GM21526 (cell line): ENCODE results near the gene ABLIM1.

Source experiments
- ATAC-seq: cut with Tn5 transposase; IDR thresholded peaks from one replicate; pipeline ENCODE4 v1.9.1; 2021; ENCODE audit warnings: moderate library complexity; ENCODE audit not compliant: unreplicated experiment, low FRiP score

Gene ABLIM1

GRCh38 chr10:114525368-114525949 is 132.6 kb downstream of the ABLIM1 start:
- ATAC-seq, result no peak

- no peak for ATAC-seq
Measured at GRCh38 chr10:114523876-114524275, 134.2 kb downstream of the ABLIM1 start.

DNA sequence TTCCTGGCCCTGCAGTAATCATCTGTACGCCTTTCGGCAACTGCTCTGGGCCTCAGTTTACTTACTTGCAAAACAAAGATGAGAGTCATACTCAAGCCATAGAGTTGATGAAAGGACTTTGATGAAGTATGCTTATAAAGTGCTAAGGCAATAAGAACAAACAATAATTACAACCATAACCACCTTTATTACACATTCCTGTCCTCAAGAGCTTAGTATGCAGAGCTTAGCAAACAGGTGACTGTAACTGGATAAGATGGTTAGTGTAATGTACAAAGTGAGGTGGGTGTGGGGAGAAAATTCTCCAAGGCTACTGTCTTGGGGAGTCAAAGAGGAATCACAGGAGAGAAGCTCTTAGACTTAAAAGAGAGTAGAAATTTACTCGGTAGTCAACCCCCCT is 136.8 kb downstream of the ABLIM1 start:
- no peak for ATAC-seq

GRCh38 chr10:114520453-114520852 is 137.6 kb downstream of the ABLIM1 start:
- ATAC-seq, result no peak

- ATAC-seq, result no peak
Measured at GRCh38 chr10:114519756-114520293, 138.2 kb downstream of the ABLIM1 start.

- ATAC-seq, result no peak
Measured at GRCh38 chr10:114519306-114519669, 138.8 kb downstream of the ABLIM1 start.

- ATAC-seq, result no peak
Measured at GRCh38 chr10:114518401-114519305, 139.4 kb downstream of the ABLIM1 start.

DNA sequence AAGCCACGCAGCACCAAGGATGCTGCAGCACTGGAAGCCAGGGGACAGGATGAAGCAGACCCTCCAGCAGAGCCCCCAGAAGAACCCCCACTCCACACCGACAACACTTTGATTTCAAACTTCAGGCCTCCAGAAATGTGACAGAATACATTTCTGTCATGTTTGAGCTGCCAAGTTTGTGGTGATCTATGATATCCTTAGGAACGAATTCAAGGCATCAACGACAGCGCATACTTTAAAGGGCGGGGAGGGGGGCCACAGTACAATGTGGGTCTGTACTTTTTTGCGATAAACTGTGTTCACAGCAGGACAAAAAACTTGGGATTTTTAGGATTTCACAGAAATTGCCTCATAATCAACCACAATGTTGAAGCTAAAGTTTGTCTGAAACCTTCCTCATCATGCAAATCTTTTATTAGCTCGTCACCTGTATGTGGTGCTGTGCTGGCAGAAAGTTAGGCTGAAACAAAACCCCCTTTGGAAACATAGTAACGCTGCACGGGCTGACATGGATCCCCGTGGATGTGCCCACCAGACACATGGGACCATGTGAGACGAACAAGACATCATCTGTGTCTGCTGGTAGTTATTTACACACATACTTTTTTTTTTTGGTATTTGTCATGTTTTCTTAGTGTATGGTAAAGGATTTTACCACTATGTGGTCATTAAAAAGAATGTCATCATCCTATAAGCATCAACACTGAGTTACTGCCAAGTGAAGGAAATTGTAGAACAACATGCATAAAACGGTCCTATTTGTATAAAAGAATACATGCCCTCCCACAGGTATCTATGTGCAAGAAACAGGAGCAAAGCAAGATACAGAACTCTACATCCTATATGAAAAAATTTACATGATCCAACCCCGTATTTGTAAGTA is 140.5 kb downstream of the ABLIM1 start:
- no peak for ATAC-seq

DNA sequence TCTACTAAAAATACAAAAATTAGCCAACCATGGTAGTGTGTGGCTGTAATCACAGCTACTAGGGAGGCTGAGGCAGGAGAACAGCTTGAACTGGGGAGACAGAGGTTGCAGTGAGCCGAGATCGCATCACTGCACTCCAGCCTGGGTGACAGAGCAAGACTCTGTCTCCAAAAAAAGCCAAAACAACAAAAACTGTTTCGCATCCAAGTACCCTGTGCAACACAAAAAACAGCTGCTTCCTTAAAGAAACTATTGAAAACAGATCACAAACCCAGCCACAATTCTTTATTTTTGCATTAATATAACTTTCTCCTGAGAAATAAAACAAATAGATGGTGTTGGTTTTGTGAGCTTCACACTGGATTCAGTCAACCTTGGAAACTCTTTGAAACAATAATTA is 141.7 kb downstream of the ABLIM1 start:
- no peak for ATAC-seq

- ATAC-seq, result no peak
Measured at GRCh38 chr10:114515298-114515914, 142.7 kb downstream of the ABLIM1 start.

DNA sequence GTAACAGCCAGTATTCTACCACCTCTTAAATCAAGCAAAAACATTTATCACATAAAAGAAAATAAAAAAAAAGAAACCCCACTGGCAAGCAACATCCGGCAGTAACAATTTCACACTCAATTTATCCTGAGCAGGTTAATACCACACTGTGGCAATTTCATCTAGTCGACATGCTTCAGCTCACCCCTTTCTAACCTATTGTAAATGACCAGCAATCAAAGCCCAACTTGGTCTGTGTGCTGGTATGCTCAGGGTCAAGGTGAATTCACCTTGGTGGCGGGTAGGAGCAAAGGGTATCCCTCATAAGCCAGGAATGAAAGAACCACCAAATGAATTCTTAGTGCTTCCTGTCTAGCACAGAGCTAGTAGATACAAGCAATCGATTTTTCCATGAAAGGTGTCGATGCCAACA is 144.7 kb downstream of the ABLIM1 start:
- no peak for ATAC-seq

DNA sequence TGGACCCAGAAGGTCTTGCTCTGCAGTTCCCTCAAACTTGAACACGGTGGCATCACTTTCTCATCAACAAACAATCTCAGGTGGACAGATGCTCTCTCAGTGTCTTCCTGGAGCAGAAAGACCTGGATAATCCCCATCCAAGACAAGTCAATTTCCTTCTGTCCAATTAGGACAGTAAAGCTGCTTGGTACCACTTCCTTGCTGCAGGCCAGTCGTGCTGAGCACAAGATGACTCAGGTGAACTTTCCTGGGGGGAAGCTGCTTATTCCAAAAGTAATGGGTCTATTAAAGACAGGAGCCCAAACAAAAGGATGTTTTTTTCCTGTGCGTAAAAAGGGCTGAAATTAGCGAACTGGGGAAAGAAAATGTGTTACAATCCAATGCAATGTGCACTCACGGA is 146.2 kb downstream of the ABLIM1 start:
- no peak for ATAC-seq

DNA sequence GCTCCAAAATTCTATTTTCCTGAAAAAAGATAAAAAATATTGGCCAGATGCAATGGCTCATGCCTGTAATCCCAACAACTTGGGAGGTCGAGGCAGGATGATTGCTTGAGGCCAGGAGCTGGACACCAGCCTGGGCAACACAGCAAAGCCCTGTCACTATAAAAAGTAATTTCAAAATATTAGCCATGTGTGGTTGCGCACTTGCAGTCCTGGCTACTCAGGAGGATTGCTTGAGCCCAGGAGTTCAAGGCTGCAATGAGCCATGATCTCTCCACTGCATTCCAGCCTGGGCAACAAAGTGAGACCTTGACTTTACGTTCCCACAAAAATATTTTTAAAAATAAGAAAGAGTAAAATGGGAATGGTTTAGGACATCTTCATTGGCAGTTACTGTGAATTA is 149.7 kb downstream of the ABLIM1 start:
- ATAC-seq, result no peak

GRCh38 chr10:114507449-114507848 is 150.6 kb downstream of the ABLIM1 start:
- ATAC-seq, result no peak

GRCh38 chr10:114506871-114507385 is 151.1 kb downstream of the ABLIM1 start:
- ATAC-seq, result no peak

GRCh38 chr10:114504769-114505579 is 153.1 kb downstream of the ABLIM1 start:
- no peak for ATAC-seq

DNA sequence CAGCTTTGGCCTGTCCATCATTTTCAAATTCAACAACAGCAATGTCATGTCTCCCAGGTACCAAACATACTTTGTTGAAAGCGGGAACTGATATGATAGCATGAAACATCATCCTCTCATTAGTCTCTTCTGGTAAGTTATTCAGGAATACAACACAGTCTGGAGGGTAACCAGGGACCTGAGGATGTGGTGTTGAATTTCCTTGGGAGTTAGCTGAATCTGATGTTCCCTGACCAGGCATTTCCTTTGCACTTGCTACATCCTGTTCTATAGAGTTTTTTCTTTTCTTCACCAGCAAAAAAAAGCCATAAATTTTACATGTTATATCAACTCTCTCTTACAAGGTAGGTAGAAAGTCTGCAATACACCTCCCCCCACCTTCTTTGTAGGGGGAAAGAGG is 156.0 kb downstream of the ABLIM1 start:
- no peak for ATAC-seq

DNA sequence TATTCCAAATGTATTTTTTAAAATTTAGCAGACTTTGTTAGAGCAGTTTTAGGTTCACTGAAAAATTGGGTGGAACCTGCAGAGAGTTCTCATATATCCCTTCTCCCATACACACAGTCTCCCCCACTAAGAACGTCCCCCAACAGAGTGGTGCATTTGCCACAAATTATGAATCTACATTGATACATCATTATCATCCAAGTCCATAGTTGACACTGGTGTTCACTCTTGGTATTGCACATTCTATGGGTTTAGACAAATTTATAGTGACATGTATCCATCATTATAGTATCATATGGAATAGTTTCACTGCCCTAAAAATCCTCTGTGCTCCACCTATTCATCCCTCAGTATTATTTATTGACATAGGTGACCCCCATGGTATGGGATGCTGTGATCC is 156.4 kb downstream of the ABLIM1 start:
- no peak for ATAC-seq

GRCh38 chr10:114500643-114501042 is 157.4 kb downstream of the ABLIM1 start:
- ATAC-seq, result no peak
